ENCODE measurements around the gene RNASE9.
"Not testable (repeated sequence)": the region's sequence is repeated elsewhere in the genome, so short reads cannot be mapped to it uniquely, and the experiment has no call there.

RNASE9 gene

GRCh38 chr14:20560961-20561360, at the start of gene RNASE9:
Gene RNASE9, minus strand, starts transcription at chr14:20561047.
- DNase-seq (ENCODE audit: low spot score), result no peak

GRCh38 chr14:20610002-20610765, 49.3 kb upstream of the RNASE9 start:
- DNase-seq (ENCODE audit: low spot score), result peak; percentile 45

- peak; percentile 80 for DNase-seq (ENCODE audit: low spot score)
Observed at GRCh38 chr14:20609215-20610001, 48.6 kb upstream of the RNASE9 start.

GRCh38 chr14:20608383-20609110, 47.7 kb upstream of the RNASE9 start:
- DNase-seq (ENCODE audit: low spot score), result no peak

GRCh38 chr14:20607617-20608016, 46.8 kb upstream of the RNASE9 start:
- no peak for DNase-seq (ENCODE audit: low spot score)

- DNase-seq (ENCODE audit: low spot score), result no peak
Observed at GRCh38 chr14:20606902-20607242, 46.0 kb upstream of the RNASE9 start.

GRCh38 chr14:20606190-20606901, 45.5 kb upstream of the RNASE9 start:
- no peak for DNase-seq (ENCODE audit: low spot score)

GRCh38 chr14:20603813-20604690, 43.2 kb upstream of the RNASE9 start:
- no peak for DNase-seq (ENCODE audit: low spot score)

GRCh38 chr14:20602583-20602982, 41.7 kb upstream of the RNASE9 start:
- DNase-seq (ENCODE audit: low spot score), result no peak

GRCh38 chr14:20601522-20601921, 40.7 kb upstream of the RNASE9 start:
- no peak for DNase-seq (ENCODE audit: low spot score)

- no peak for DNase-seq (ENCODE audit: low spot score)
Observed at GRCh38 chr14:20597108-20597507, 36.3 kb upstream of the RNASE9 start.

- not testable (repeated sequence) for DNase-seq (ENCODE audit: low spot score)
Observed at GRCh38 chr14:20595726-20596125, 34.9 kb upstream of the RNASE9 start.

GRCh38 chr14:20592574-20592973, 31.7 kb upstream of the RNASE9 start:
- no peak for DNase-seq (ENCODE audit: low spot score)

GRCh38 chr14:20591235-20591634, 30.4 kb upstream of the RNASE9 start, which contains the start of gene RNASE12:
Gene RNASE12, minus strand, starts transcription at chr14:20591376. Its CDS starts 653 bp downstream, at chr14:20590723.
- no peak for DNase-seq (ENCODE audit: low spot score)

- DNase-seq (ENCODE audit: low spot score), result no peak
Observed at GRCh38 chr14:20587489-20588154, 26.8 kb upstream of the RNASE9 start, which contains the start of gene RNASE11. Gene RNASE11, minus strand, starts transcription at chr14:20588001.

GRCh38 chr14:20583908-20584307, 23.1 kb upstream of the RNASE9 start:
- no peak for DNase-seq (ENCODE audit: low spot score)

GRCh38 chr14:20583142-20583541, 22.3 kb upstream of the RNASE9 start:
- no peak for DNase-seq (ENCODE audit: low spot score)

GRCh38 chr14:20580242-20580641, 19.4 kb upstream of the RNASE9 start:
- no peak for DNase-seq (ENCODE audit: low spot score)

GRCh38 chr14:20578784-20579502, 18.1 kb upstream of the RNASE9 start:
- DNase-seq (ENCODE audit: low spot score), result no peak

GRCh38 chr14:20578325-20578724, 17.5 kb upstream of the RNASE9 start:
- DNase-seq (ENCODE audit: low spot score), result no peak

Data from germinal center (tissue), 1 donor.